Neural cell (in vitro differentiated cells): Measurements from ENCODE around the gene CITED2.

ENCODE experiments used
- CTCF ChIP-seq: fragments of 450-650 bp; IDR thresholded peaks from 2 replicates; pipeline ENCODE4 v1.5.1; 2014; ENCODE audit warnings: antibody characterized with exemption, mild to moderate bottlenecking, moderate library complexity; ENCODE audit not compliant: poor library complexity, severe bottlenecking
- EZH2 ChIP-seq: fragments of 200-600, 300-800 bp; shearing (Covaris generic), sonication (generic); IDR thresholded peaks from 2 replicates; pipeline ENCODE4 v1.6.1; 2014; ENCODE audit warnings: antibody characterized with exemption, low read length, borderline replicate concordance, mild to moderate bottlenecking; ENCODE audit not compliant: insufficient read depth, poor library complexity, severe bottlenecking
- POLR2AphosphoS5 ChIP-seq: IDR thresholded peaks from 2 replicates; pipeline ENCODE4 v1.6.1; 2012
- REST ChIP-seq: IDR thresholded peaks from 2 replicates; pipeline ENCODE4 v1.6.1; 2012; ENCODE audit warnings: borderline replicate concordance

GRCh38 chr6:139392794-139393193 lies 18.3 kb upstream of the CITED2 start:
- TF ChIP-seq CTCF: no peak
- TF ChIP-seq POLR2AphosphoS5: no peak
- no peak for TF ChIP-seq REST
- no peak for TF ChIP-seq EZH2
